Naive thymus-derived CD8-positive, alpha-beta T cell (primary cell): ENCODE data around the gene LIN28A. TPM values are rescaled to one million over a fixed set of nuclear protein-coding genes. Genes with fewer than 3 reads are reported as not detected.

ENCODE experiments used
- ATAC-seq, 2 donors: fragments of 150-1000 bp; cut with Tn5 transposase in 1 of 2; sonication (Bioruptor Pico), chemical (Tn5 transposase) in 1 of 2; 1 replicate in 1 of 2; 2 replicates in 1 of 2; pipeline ENCODE4 v1.10.0; 2021; ENCODE audit warnings: mild to moderate bottlenecking in 2 of 2, moderate library complexity in 2 of 2
- POLR2A ChIA-PET: fragments of 350-600 bp; sonication (Branson Sonifier 250); formaldehyde crosslinking; loops from one replicate; lab custom pipeline; 2021; ENCODE audit warnings: antibody characterized with exemption; lab: Charles Lee
- DNase-seq, 10 donors: peaks; one replicate each; pipeline versions ENCODE4 v3.0.0 to v3.0.0-alpha.2; 2020 to 2022
- H3K27ac Mint-ChIP-seq, 10 donors: one replicate each; pipeline ENCODE4 v1.8.0; 2020 to 2022; ENCODE audit warnings: mild to moderate bottlenecking in 10 of 10, mixed read lengths in 10 of 10, moderate library complexity in 4 of 10, inconsistent platforms in 1 of 10
- H3K27me3 Mint-ChIP-seq, 5 donors: one replicate each; pipeline ENCODE4 v1.8.0; 2021 to 2022; ENCODE audit warnings: mixed read lengths in 5 of 5
- H3K36me3 Mint-ChIP-seq, 3 donors: one replicate each; pipeline ENCODE4 v1.8.0; 2020 to 2022; ENCODE audit warnings: mixed read lengths in 3 of 3, mild to moderate bottlenecking in 2 of 3, inconsistent platforms in 1 of 3
- H3K4me1 Mint-ChIP-seq, 4 donors: one replicate each; pipeline ENCODE4 v1.8.0; 2021 to 2022; ENCODE audit warnings: mixed read lengths in 4 of 4
- H3K4me3 Mint-ChIP-seq, 10 donors: one replicate each; pipeline ENCODE4 v1.8.0; 2020 to 2022; ENCODE audit warnings: mild to moderate bottlenecking in 10 of 10, mixed read lengths in 10 of 10, moderate library complexity in 6 of 10, inconsistent platforms in 1 of 10
- H3K9me3 Mint-ChIP-seq, 9 donors: one replicate each; pipeline ENCODE4 v1.8.0; 2020 to 2022; ENCODE audit warnings: mixed read lengths in 9 of 9, mild to moderate bottlenecking in 3 of 9, inconsistent platforms in 1 of 9, moderate library complexity in 1 of 9
- polyA plus RNA-seq, 3 donors: library from polyadenylated mRNA; unstranded; fragments of 300-500 nt; fragmentation: Illumina TruSeq; gene quantifications; one replicate each; pipeline ENCODE4 v1.2.3, GENCODE V29; 2021
- total RNA-seq, 8 experiments: library from RNA in 2 of 8; stranded (reverse) in 2 of 8; gene quantifications; one replicate each; pipeline ENCODE4 v1.2.3 and lab custom pipeline; 2021 to 2026

Gene LIN28A, protein sequence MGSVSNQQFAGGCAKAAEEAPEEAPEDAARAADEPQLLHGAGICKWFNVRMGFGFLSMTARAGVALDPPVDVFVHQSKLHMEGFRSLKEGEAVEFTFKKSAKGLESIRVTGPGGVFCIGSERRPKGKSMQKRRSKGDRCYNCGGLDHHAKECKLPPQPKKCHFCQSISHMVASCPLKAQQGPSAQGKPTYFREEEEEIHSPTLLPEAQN
- total RNA-seq (not detected), polyA plus RNA-seq (not detected), total RNA-seq (lab: John Stamatoyannopoulos, UW) (0 reads per million in 6 experiments)

GRCh38 chr1:26410706-26411623, at the start of gene LIN28A:
LIN28A (plus strand) TSS chr1:26410817; CDS start chr1:26410892, 75 bp downstream.
- H3K27ac Mint-ChIP-seq: no peak within 1 kb of the TSS
- peak within 1 kb of the TSS in 5 of 10 donors; percentile 14 to 73 (median 33) for H3K4me3 Mint-ChIP-seq
- POLR2A ChIA-PET: interaction anchor here (0.7 kb wide), 1 partner anchor 200 kb away, joined by 3 read pairs; no protein-coding TSS in a partner anchor
- peaks cover 0 to 3% (median 0%) of the 10 kb centered on the region in 9 donors for H3K9me3 Mint-ChIP-seq
- DNase-seq: no peak
- H3K36me3 Mint-ChIP-seq: no peaks in the 10 kb centered on the region
- no peak for ATAC-seq
- peaks cover 13 to 31% (median 20%) of the 10 kb centered on the region in 4 donors for H3K4me1 Mint-ChIP-seq
- peaks cover 25 to 65% (median 49%) of the 10 kb centered on the region in 5 donors for H3K27me3 Mint-ChIP-seq

- Mint-ChIP-seq H3K4me3 (peak overlapping the region in 8 of 10 donors; percentile 1 to 89 (median 49)), H3K27ac (peak overlapping the region in 2 of 10 donors; percentile 28 to 85), H3K9me3 (no peaks in the 10 kb centered on the region), H3K36me3 (no peaks in the 10 kb centered on the region), H3K27me3 (peaks cover 3 to 19% (median 9%) of the 10 kb centered on the region in 5 donors), H3K4me1 (peaks cover 33 to 69% (median 66%) of the 10 kb centered on the region in 4 donors)
- DNase-seq: no peak
- POLR2A ChIA-PET: interaction anchor here (0.8 to 8.0 kb wide), 8 partner anchors 9 to 86 kb away, joined by 3 to 75 read pairs (median 4); partner anchors contain the start of genes CD52 and ZNF683
- ATAC-seq: no peak
These were observed 49.0 kb upstream of the LIN28A start for GRCh38 chr1:26361605-26362122.

GRCh38 chr1:26362331-26362730, 48.3 kb upstream of the LIN28A start:
- Mint-ChIP-seq H3K9me3 (no peaks in the 10 kb centered on the region), H3K36me3 (no peaks in the 10 kb centered on the region), H3K4me1 (peaks cover 33 to 69% (median 66%) of the 10 kb centered on the region in 4 donors), H3K27ac (peak overlapping the region in 3 of 10 donors; percentile 1 to 43 (median 28)), H3K4me3 (peak overlapping the region in 7 of 10 donors; percentile 1 to 56 (median 16)), H3K27me3 (peaks cover 3 to 19% (median 9%) of the 10 kb centered on the region in 5 donors)
- DNase-seq (no peak), ATAC-seq (no peak)
- POLR2A ChIA-PET: interaction anchor here (0.9 to 8.0 kb wide), 6 partner anchors 8 to 182 kb away, joined by 3 to 75 read pairs (median 4); partner anchors contain the start of genes CD52 and ZNF683

GRCh38 chr1:26363549-26364448, 46.8 kb upstream of the LIN28A start:
- H3K4me1 Mint-ChIP-seq: peaks cover 30 to 69% (median 67%) of the 10 kb centered on the region in 4 donors
- POLR2A ChIA-PET: interaction anchor here (0.6 to 8.0 kb wide), 13 partner anchors 13 to 218 kb away, joined by 3 to 75 read pairs (median 4); partner anchors contain the start of genes SH3BGRL3 and ZNF683
- H3K27ac Mint-ChIP-seq: peak overlapping the region in 5 of 10 donors; percentile 20 to 86 (median 54)

DNA sequence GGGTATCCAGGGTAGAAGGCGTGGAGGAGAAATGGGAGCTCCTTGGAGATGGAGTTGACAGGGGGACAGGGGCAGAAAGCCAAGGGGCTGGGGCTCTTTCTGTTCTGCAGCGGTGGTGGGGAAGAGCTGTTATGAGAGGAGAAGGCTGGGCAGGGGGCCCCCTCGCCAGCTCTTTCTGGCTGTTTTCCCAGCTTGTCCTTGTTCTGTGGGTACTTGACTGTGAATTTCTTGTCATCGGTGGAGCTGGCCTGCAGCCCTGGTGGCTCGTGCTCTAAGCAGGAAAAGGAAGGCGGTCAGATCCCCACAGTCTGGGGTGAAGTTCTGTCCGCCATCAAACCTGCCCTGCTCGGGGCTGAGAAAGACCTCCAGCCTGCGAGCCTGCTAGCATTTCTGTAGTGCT, 45.7 kb upstream of the LIN28A start:
- peaks cover 3 to 19% (median 9%) of the 10 kb centered on the region in 5 donors for H3K27me3 Mint-ChIP-seq
- peaks cover 27 to 66% (median 61%) of the 10 kb centered on the region in 4 donors for H3K4me1 Mint-ChIP-seq
- DNase-seq: no peak
- peak overlapping the region in 1 of 10 donors; percentile 37 for H3K27ac Mint-ChIP-seq
- H3K4me3 Mint-ChIP-seq: no peak overlapping the region
- no peak for ATAC-seq
- POLR2A ChIA-PET: interaction anchor here (1.3 to 8.0 kb wide), 6 partner anchors 12 to 90 kb away, joined by 3 to 75 read pairs (median 8); partner anchors contain the start of genes SH3BGRL3 and ZNF683
- no peaks in the 10 kb centered on the region for H3K9me3 Mint-ChIP-seq
- no peaks in the 10 kb centered on the region for H3K36me3 Mint-ChIP-seq

More at GRCh38 chr1:26363549-26364448, 46.8 kb upstream of the LIN28A start:
- H3K36me3 Mint-ChIP-seq: no peaks in the 10 kb centered on the region
- H3K27me3 Mint-ChIP-seq: peaks cover 3 to 19% (median 9%) of the 10 kb centered on the region in 5 donors
- peak overlapping the region in 4 of 10 donors; percentile 48 to 59 (median 52) for H3K4me3 Mint-ChIP-seq
- no peaks in the 10 kb centered on the region for H3K9me3 Mint-ChIP-seq
- DNase-seq (peak; percentile 67 to 90 (median 82)), ATAC-seq (peak; percentile 70 to 74)

DNA sequence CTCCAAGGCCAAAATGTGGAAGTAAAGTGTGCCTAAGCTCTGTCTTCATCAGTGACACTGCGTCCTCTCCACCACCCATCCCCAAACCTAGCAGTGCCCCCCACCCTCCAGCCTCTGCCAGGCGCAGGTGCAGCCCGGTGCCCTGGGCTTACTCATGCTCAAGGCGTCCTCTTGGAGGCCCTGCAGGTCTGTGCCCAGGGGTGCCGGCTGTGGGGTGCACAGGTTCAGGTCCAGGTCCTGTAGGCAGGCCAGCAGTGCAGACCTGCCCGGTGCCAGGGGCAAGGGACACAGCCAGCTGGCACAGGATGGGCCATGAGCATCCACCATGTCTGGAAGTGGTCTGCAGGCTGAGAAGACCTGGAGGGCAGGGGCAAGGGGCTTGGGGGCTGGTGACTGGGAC, 43.2 kb upstream of the LIN28A start:
- DNase-seq (no peak), ATAC-seq (no peak)
- Mint-ChIP-seq H3K27ac (peak overlapping the region in 1 of 10 donors; percentile 31), H3K4me1 (peaks cover 28 to 71% (median 65%) of the 10 kb centered on the region in 4 donors), H3K4me3 (no peak overlapping the region), H3K36me3 (peaks cover 0 to 3% (median 0%) of the 10 kb centered on the region in 3 donors), H3K27me3 (peaks cover 0 to 6% (median 0%) of the 10 kb centered on the region in 5 donors), H3K9me3 (peaks cover 0 to 5% (median 0%) of the 10 kb centered on the region in 9 donors)
- POLR2A ChIA-PET: interaction anchor here (0.5 to 1.2 kb wide), 3 partner anchors 80 to 1597 kb away, joined by 3 to 4 read pairs (median 3); no protein-coding TSS in a partner anchor

GRCh38 chr1:26368006-26368405, 42.6 kb upstream of the LIN28A start:
- Mint-ChIP-seq H3K4me3 (peak overlapping the region in 1 of 10 donors; percentile 40), H3K27ac (peak overlapping the region in 2 of 10 donors; percentile 8 to 25), H3K4me1 (peaks cover 30 to 73% (median 66%) of the 10 kb centered on the region in 4 donors), H3K27me3 (peaks cover 0 to 6% (median 0%) of the 10 kb centered on the region in 5 donors), H3K36me3 (peaks cover 0 to 3% (median 0%) of the 10 kb centered on the region in 3 donors), H3K9me3 (peaks cover 0 to 5% (median 0%) of the 10 kb centered on the region in 9 donors)
- DNase-seq: no peak
- no peak for ATAC-seq
- POLR2A ChIA-PET: interaction anchor here (1.2 kb wide), 1 partner anchor 80 kb away, joined by 3 read pairs; no protein-coding TSS in a partner anchor

DNA sequence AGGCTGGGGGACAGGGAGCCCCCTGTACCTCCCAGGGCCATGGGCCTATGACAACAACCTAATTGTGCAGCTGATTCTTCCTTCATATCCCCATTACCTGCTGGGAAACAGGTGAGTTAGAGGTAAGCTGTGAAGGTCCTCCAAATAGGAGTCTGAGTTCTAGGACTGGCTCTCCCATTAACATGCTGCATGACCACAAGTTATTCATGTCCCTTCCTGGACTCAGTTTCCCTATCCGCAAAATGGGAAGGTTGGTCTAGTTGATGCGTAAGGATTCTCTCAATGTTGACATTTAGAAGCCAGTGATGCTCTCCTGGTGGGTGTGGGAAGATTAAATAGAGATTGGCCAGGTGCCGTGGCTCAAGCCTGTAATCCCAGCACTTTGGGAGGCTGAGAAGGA, 42.1 kb upstream of the LIN28A start:
- Mint-ChIP-seq H3K4me3 (peak overlapping the region in 1 of 10 donors; percentile 24), H3K9me3 (peaks cover 0 to 5% (median 0%) of the 10 kb centered on the region in 9 donors), H3K27me3 (peaks cover 0 to 6% (median 0%) of the 10 kb centered on the region in 5 donors), H3K27ac (peak overlapping the region in 3 of 10 donors; percentile 23 to 53 (median 25)), H3K4me1 (peaks cover 29 to 73% (median 66%) of the 10 kb centered on the region in 4 donors), H3K36me3 (peaks cover 0 to 3% (median 0%) of the 10 kb centered on the region in 3 donors)
- no peak for DNase-seq
- POLR2A ChIA-PET: interaction anchor here (1.7 kb wide), 1 partner anchor 10 kb away, joined by 8 read pairs; no protein-coding TSS in a partner anchor
- no peak for ATAC-seq

DNA sequence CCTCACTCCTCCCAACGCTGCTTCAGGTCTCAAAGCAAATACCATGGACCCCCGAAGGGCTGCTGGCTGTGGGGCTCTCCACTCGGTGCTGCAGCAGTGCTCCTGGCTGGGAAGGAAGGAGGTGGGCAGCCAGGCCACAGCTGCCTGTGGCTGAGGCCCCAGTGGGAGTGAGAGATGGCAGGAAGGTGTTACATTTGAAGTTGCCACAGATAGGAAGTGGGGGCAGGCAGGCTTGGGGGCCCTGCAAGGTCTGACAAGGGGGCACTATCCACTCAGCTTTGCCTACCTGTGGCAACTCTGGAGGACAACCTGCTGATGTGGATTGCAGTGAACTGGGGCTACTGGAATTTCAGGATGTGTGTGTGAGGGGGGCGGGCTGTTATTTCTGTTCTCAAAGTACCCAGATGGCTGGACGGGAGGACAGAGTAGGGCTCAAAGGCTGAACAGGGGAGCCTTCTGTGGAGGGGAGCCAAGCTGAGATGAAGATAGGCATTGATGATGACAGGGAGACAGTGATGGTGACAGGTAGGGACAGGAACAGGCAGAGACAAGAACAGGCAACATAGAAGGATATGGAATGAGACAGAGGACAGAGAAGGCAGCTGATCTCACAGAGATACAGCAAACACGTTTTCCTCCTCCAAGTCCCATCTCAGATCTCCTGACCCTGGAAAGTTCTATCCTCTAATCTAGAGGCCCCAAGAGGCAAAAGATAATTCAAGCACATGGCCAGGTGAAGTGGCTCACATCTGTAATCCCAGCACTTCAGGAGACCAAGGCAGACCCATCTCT, 39.8 kb upstream of the LIN28A start:
- DNase-seq: peak in 2 of 10 donors; percentile 25 to 29
- H3K4me1 Mint-ChIP-seq: peaks cover 36 to 78% (median 72%) of the 10 kb centered on the region in 4 donors
- peaks cover 0 to 3% (median 0%) of the 10 kb centered on the region in 3 donors for H3K36me3 Mint-ChIP-seq
- H3K27ac Mint-ChIP-seq: peak overlapping the region in 7 of 10 donors; percentile 36 to 88 (median 69)
- peaks cover 0 to 2% (median 0%) of the 10 kb centered on the region in 5 donors for H3K27me3 Mint-ChIP-seq
- peak in 1 of 2 donors; percentile 43 for ATAC-seq
- POLR2A ChIA-PET: interaction anchor here (0.6 to 2.4 kb wide), 6 partner anchors 9 to 90 kb away, joined by 3 to 9 read pairs (median 4); no protein-coding TSS in a partner anchor
- H3K9me3 Mint-ChIP-seq: peaks cover 0 to 5% (median 0%) of the 10 kb centered on the region in 9 donors
- peak overlapping the region; percentile 51 to 87 (median 70) for H3K4me3 Mint-ChIP-seq

DNA sequence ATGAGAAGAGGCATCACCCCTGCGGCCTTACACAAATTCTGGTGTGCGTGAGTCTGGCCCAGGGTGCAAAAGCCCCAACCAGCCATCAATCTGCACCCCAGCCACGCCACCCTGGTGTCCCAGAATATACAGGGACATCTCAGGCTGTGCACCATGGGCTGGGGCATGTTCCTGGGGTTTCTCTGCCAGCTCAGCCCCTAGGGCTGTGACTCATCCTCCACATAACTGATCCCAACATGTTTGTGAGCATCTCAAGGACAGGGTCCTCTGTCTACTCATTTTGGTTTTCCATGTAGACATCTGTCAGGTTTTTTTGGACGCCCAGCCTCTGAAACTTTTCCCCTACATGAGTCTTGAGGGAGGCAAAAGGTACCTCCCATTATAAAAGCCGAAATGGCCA, 38.6 kb upstream of the LIN28A start:
- H3K36me3 Mint-ChIP-seq: peaks cover 0 to 3% (median 0%) of the 10 kb centered on the region in 3 donors
- H3K27me3 Mint-ChIP-seq: no peaks in the 10 kb centered on the region
- DNase-seq (no peak), ATAC-seq (no peak)
- H3K4me3 Mint-ChIP-seq: peak overlapping the region in 7 of 10 donors; percentile 2 to 80 (median 54)
- H3K27ac Mint-ChIP-seq: peak overlapping the region in 4 of 10 donors; percentile 67 to 88 (median 74)
- H3K9me3 Mint-ChIP-seq: peaks cover 0 to 5% (median 0%) of the 10 kb centered on the region in 9 donors
- H3K4me1 Mint-ChIP-seq: peaks cover 44 to 90% (median 81%) of the 10 kb centered on the region in 4 donors
- POLR2A ChIA-PET: interaction anchor here (9.2 kb wide), 1 partner anchor 10 kb away, joined by 75 read pairs; no protein-coding TSS in a partner anchor
